ENCODE results near the gene WBP2. TPM values are rescaled to one million over a fixed set of nuclear protein-coding genes. Genes with fewer than 3 reads are reported as not detected.

Gene WBP2
- total and polyA plus RNA-seq, 2 of the 13 experiments (the other 11 are each of a cell fraction or from before 2014, with no cell fraction given) = 29.2 to 29.5 TPM

DNA sequence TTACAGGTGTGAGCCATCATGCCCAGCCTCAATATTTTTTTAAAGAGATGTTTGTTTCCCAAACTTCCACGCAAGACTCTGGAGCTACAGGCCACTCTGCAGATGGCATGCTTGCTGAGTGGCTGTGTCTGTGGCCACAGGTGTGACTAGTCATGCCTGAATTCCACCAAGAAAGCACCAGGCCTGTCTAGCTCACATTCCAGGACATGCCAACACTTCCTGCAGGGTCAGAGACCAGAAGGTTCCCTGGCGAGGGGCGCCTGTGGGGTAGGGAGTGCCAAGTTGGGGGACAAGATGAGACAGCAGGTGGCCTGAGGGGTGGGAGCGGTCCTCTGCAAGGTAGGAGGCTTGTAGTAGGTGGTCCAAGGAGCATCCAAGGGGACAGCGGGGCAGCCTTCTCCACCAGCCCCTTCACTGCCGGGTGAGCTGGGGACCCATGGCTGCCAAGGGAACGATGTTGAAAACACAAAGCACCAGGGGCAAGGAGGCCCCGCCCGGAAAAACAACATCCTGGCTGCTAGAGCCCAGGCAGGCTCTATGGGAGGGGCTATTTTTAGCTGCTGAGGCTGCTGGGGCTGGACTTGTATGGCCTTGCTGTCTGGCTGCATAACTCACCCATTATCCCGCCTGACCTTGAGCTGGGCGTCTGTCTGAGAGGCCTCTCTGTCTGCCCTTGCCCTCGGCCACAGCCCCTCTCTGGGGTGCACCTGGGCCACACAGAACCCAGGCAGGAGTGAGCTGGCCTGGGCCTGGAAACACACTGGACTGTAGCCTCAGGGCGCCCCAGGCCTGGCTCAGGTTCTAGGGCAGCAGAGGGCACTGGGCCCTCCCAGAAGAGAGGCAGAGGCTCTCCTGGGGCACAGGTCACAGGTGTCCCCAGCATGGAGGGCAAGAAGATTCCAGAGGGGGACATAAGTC, 17.6 kb upstream of the WBP2 start (continued):
- TF ChIP-seq NFAT5 (CRISPR knock-in tag; IDR thresholded peaks at IDR 0.05) (peak; percentile 49; the same call in 1 of the 2 replicates), SMC3 (IDR thresholded peaks at IDR 0.05; ENCODE audit: low read length) (no peak; the same call in 1 of the 2 replicates), KAT8 (CRISPR knock-in tag; IDR thresholded peaks at IDR 0.05) (peak; percentile 89), TBX3 (IDR thresholded peaks at IDR 0.05; ENCODE audit: borderline replicate concordance) (no peak; the same call in 1 of the 2 replicates), CENPT (CRISPR knock-in tag; IDR thresholded peaks at IDR 0.05; ENCODE audit: low read depth) (no peak), ELF4 (CRISPR knock-in tag; IDR thresholded peaks at IDR 0.05; ENCODE audit: borderline replicate concordance) (no peak), KDM1A (CRISPR knock-in tag; IDR thresholded peaks at IDR 0.05) (0 out of 2 replicates have a peak, but pooled peaks have one; percentile 50)
- TF ChIP-seq, protein P1, sequence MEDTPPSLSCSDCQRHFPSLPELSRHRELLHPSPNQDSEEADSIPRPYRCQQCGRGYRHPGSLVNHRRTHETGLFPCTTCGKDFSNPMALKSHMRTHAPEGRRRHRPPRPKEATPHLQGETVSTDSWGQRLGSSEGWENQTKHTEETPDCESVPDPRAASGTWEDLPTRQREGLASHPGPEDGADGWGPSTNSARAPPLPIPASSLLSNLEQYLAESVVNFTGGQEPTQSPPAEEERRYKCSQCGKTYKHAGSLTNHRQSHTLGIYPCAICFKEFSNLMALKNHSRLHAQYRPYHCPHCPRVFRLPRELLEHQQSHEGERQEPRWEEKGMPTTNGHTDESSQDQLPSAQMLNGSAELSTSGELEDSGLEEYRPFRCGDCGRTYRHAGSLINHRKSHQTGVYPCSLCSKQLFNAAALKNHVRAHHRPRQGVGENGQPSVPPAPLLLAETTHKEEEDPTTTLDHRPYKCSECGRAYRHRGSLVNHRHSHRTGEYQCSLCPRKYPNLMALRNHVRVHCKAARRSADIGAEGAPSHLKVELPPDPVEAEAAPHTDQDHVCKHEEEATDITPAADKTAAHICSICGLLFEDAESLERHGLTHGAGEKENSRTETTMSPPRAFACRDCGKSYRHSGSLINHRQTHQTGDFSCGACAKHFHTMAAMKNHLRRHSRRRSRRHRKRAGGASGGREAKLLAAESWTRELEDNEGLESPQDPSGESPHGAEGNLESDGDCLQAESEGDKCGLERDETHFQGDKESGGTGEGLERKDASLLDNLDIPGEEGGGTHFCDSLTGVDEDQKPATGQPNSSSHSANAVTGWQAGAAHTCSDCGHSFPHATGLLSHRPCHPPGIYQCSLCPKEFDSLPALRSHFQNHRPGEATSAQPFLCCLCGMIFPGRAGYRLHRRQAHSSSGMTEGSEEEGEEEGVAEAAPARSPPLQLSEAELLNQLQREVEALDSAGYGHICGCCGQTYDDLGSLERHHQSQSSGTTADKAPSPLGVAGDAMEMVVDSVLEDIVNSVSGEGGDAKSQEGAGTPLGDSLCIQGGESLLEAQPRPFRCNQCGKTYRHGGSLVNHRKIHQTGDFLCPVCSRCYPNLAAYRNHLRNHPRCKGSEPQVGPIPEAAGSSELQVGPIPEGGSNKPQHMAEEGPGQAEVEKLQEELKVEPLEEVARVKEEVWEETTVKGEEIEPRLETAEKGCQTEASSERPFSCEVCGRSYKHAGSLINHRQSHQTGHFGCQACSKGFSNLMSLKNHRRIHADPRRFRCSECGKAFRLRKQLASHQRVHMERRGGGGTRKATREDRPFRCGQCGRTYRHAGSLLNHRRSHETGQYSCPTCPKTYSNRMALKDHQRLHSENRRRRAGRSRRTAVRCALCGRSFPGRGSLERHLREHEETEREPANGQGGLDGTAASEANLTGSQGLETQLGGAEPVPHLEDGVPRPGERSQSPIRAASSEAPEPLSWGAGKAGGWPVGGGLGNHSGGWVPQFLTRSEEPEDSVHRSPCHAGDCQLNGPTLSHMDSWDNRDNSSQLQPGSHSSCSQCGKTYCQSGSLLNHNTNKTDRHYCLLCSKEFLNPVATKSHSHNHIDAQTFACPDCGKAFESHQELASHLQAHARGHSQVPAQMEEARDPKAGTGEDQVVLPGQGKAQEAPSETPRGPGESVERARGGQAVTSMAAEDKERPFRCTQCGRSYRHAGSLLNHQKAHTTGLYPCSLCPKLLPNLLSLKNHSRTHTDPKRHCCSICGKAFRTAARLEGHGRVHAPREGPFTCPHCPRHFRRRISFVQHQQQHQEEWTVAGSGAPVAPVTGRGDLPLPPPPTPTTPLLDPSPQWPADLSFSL (CRISPR knock-in tag; IDR thresholded peaks at IDR 0.05) = no peak; the same call in 1 of the 2 replicates
- TF ChIP-seq, protein P2, sequence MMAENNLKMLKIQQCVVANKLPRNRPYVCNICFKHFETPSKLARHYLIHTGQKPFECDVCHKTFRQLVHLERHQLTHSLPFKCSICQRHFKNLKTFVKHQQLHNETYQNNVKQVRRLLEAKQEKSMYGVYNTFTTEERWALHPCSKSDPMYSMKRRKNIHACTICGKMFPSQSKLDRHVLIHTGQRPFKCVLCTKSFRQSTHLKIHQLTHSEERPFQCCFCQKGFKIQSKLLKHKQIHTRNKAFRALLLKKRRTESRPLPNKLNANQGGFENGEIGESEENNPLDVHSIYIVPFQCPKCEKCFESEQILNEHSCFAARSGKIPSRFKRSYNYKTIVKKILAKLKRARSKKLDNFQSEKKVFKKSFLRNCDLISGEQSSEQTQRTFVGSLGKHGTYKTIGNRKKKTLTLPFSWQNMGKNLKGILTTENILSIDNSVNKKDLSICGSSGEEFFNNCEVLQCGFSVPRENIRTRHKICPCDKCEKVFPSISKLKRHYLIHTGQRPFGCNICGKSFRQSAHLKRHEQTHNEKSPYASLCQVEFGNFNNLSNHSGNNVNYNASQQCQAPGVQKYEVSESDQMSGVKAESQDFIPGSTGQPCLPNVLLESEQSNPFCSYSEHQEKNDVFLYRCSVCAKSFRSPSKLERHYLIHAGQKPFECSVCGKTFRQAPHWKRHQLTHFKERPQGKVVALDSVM (CRISPR knock-in tag; IDR thresholded peaks at IDR 0.05) = 0 out of 2 replicates have a peak, but pooled peaks have one; percentile 51

Data from HepG2 (cell line).